HG03571 (cell line): ENCODE results near the gene C1QTNF4.
A peak's percentile ranks its signal among the peaks of the same experiment; 100 is the strongest.

Experiments used
- ATAC-seq: cut with Tn5 transposase; IDR thresholded peaks from one replicate; pipeline ENCODE4 v1.9.1; 2021; ENCODE audit not compliant: unreplicated experiment

The C1QTNF4 gene

GRCh38 chr11:47593492-47593933 lies 698 bp downstream of the C1QTNF4 start:
- ATAC-seq, result no peak

GRCh38 chr11:47592970-47593369 lies 1.2 kb downstream of the C1QTNF4 start:
- no peak for ATAC-seq

GRCh38 chr11:47592251-47592650 lies 2.0 kb downstream of the C1QTNF4 start:
- no peak for ATAC-seq

- ATAC-seq, result no peak
These were observed 2.4 kb downstream of the C1QTNF4 start for GRCh38 chr11:47591764-47592163.

- ATAC-seq, result no peak
These were observed 4.0 kb downstream of the C1QTNF4 start for GRCh38 chr11:47589977-47590861.

- no peak for ATAC-seq
These were observed 4.6 kb downstream of the C1QTNF4 start for GRCh38 chr11:47589584-47589976.

GRCh38 chr11:47589118-47589517 lies 5.1 kb downstream of the C1QTNF4 start:
- ATAC-seq, result no peak

GRCh38 chr11:47587723-47588326 lies 6.4 kb downstream of the C1QTNF4 start:
- ATAC-seq, result no peak

- no peak for ATAC-seq
These were observed 7.0 kb downstream of the C1QTNF4 start for GRCh38 chr11:47587039-47587716.

- no peak for ATAC-seq
These were observed 7.9 kb downstream of the C1QTNF4 start, which contains the start of gene FAM180B for GRCh38 chr11:47586098-47586855. Gene FAM180B, plus strand, starts transcription at chr11:47586678. Its CDS starts 91 bp downstream, at chr11:47586769.

GRCh38 chr11:47583844-47584243 lies 10.4 kb downstream of the C1QTNF4 start:
- ATAC-seq, result no peak

- ATAC-seq, result peak; percentile 80
These were observed 15.4 kb downstream of the C1QTNF4 start, which contains the start of the genes KBTBD4 and NDUFS3 for GRCh38 chr11:47578524-47579494. Gene KBTBD4, minus strand, starts transcription at chr11:47578970. Its CDS starts 19 bp downstream, at chr11:47578951. Gene NDUFS3, plus strand, starts transcription at chr11:47579074. Its CDS starts 18 bp downstream, at chr11:47579092.

GRCh38 chr11:47577460-47578041 lies 16.7 kb downstream of the C1QTNF4 start:
- no peak for ATAC-seq

- ATAC-seq, result no peak
These were observed 20.9 kb downstream of the C1QTNF4 start for GRCh38 chr11:47573321-47573720.

GRCh38 chr11:47572715-47573255 lies 21.4 kb downstream of the C1QTNF4 start:
- ATAC-seq, result no peak

GRCh38 chr11:47571895-47572294 lies 22.3 kb downstream of the C1QTNF4 start:
- no peak for ATAC-seq

- ATAC-seq, result no peak
These were observed 22.9 kb downstream of the C1QTNF4 start for GRCh38 chr11:47571357-47571729.

GRCh38 chr11:47570651-47571356 lies 23.4 kb downstream of the C1QTNF4 start:
- no peak for ATAC-seq
